HG03432 (cell line): ENCODE data around the gene ARHGEF17.

Experiments
- ATAC-seq: cut with Tn5 transposase; IDR thresholded peaks from one replicate; pipeline ENCODE4 v1.9.1; 2021; ENCODE audit warnings: mild to moderate bottlenecking, moderate library complexity; ENCODE audit not compliant: unreplicated experiment

ARHGEF17 gene

GRCh38 chr11:73313652-73314051 lies 5.6 kb downstream of the ARHGEF17 start:
- ATAC-seq = no peak

GRCh38 chr11:73314117-73314961 lies 6.3 kb downstream of the ARHGEF17 start:
- ATAC-seq = no peak

GRCh38 chr11:73315293-73316020 lies 7.4 kb downstream of the ARHGEF17 start:
- ATAC-seq = no peak

- ATAC-seq = no peak
Observed at GRCh38 chr11:73316422-73316821, 8.3 kb downstream of the ARHGEF17 start.

GRCh38 chr11:73317373-73317772 lies 9.3 kb downstream of the ARHGEF17 start:
- no peak for ATAC-seq

- ATAC-seq = no peak
Observed at GRCh38 chr11:73317803-73318202, 9.7 kb downstream of the ARHGEF17 start.

- no peak for ATAC-seq
Observed at GRCh38 chr11:73318501-73319011, 10.5 kb downstream of the ARHGEF17 start.

GRCh38 chr11:73320763-73321603 lies 12.9 kb downstream of the ARHGEF17 start:
- no peak for ATAC-seq

GRCh38 chr11:73321604-73322381 lies 13.7 kb downstream of the ARHGEF17 start:
- ATAC-seq = no peak

- ATAC-seq = no peak
Observed at GRCh38 chr11:73322382-73323306, 14.6 kb downstream of the ARHGEF17 start.

GRCh38 chr11:73323464-73323863 lies 15.4 kb downstream of the ARHGEF17 start:
- ATAC-seq = no peak

- ATAC-seq = no peak
Observed at GRCh38 chr11:73324116-73324515, 16.0 kb downstream of the ARHGEF17 start.

- no peak for ATAC-seq
Observed at GRCh38 chr11:73324665-73325035, 16.6 kb downstream of the ARHGEF17 start.

- peak; percentile 73 for ATAC-seq
Observed at GRCh38 chr11:73325036-73325981, 17.2 kb downstream of the ARHGEF17 start.

GRCh38 chr11:73326929-73327811 lies 19.1 kb downstream of the ARHGEF17 start:
- no peak for ATAC-seq

- ATAC-seq = no peak
Observed at GRCh38 chr11:73327812-73328364, 19.8 kb downstream of the ARHGEF17 start.

GRCh38 chr11:73330569-73331093 lies 22.6 kb downstream of the ARHGEF17 start:
- no peak for ATAC-seq
